IPS DF 6.9 (cell line): Measurements from ENCODE around the gene CAPN3.

Source experiments
- DNase-seq: peaks from one replicate; pipeline ENCODE4 v3.0.0-alpha.2; 2013; ENCODE audit warnings: low read depth, low spot score
- H3K27ac ChIP-seq: one replicate; pipeline ENCODE4 v1.5.1; 2013; ENCODE audit warnings: low read length, control low read depth
- H3K27me3 ChIP-seq: 2 replicates; pipeline ENCODE4 v1.6.1; 2013; ENCODE audit warnings: mild to moderate bottlenecking, low read length; ENCODE audit not compliant: control insufficient read depth, insufficient read depth
- H3K36me3 ChIP-seq: 2 replicates; pipeline ENCODE4 v1.6.1; 2013; ENCODE audit warnings: low read length; ENCODE audit not compliant: control insufficient read depth, insufficient read depth
- H3K4me1 ChIP-seq: 2 replicates; pipeline ENCODE4 v1.6.1; 2013; ENCODE audit warnings: low read length; ENCODE audit not compliant: control insufficient read depth, insufficient read depth
- H3K4me3 ChIP-seq: 2 replicates; pipeline ENCODE4 v1.5.1; 2013; ENCODE audit warnings: mild to moderate bottlenecking, low read length
- H3K9me3 ChIP-seq: 2 replicates; pipeline ENCODE4 v1.6.1; 2013; ENCODE audit warnings: low read length, inconsistent platforms; ENCODE audit not compliant: control insufficient read depth, insufficient read depth
- WGBS: extraction: QIAGEN DNeasy Blood & Tissue Kit; methylation state at CpG from one replicate; pipeline ENCODE4 v1.1.7; 2013; ENCODE audit warnings: mixed read lengths, missing lambda C conversion rate; ENCODE audit not compliant: insufficient read length, insufficient coverage; 5-methylcytosine and 5-hydroxymethylcytosine counted together

CAPN3 gene

DNA sequence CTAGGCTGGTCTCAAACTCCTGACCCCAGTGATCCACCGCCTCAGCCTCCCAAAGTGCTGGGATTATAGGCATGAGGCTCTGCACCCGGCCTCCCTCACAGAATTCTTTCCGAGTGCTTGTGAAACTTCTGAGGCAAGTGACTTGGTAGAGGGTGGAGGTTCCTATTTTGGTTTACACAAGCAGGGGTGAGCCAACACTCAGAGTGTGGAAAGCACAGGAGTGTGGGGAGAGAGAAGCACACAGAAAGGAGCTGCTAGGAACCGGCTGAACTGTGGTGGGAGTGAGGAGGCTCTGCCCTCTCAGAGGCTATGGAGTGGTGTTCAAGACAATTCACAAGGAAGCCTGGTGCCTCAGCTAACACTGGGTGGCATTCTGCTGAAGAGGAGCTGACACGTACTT lies 7.7 kb downstream of the CAPN3 start:
- no peak overlapping the region for H3K4me3 ChIP-seq
- H3K27me3 ChIP-seq, result no peaks in the 10 kb centered on the region
- no peaks in the 10 kb centered on the region for H3K36me3 ChIP-seq
- H3K27ac ChIP-seq, result no peak overlapping the region
- 0 out of 2 replicates have a peak, but pooled peaks cover 3% of the 10 kb centered on the region for H3K4me1 ChIP-seq
- DNase-seq, result no peak
- no CpG with 5 or more reads among the region's 5 CpGs for WGBS
- no peaks in the 10 kb centered on the region; the same call in 1 of the 2 replicates for H3K9me3 ChIP-seq

DNA sequence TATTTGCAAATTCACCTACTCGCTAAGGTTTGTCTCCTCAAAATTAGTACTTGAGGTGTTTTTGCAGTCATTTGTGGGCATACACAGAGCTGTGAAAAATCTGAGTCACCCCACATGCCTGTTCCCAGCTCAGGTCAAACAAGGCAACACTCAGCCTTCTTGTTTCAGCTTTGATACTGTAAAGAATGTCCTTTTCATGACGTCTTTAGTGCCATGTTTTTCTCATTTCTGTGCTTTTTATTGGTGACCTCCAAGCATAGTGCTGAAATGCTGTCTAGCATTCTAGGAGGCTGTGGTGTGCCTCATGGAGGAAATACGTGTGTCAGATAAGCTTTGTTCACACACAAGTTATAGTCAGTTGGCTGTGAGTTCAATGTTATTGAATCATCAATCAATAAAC lies 8.8 kb downstream of the CAPN3 start:
- H3K27me3 ChIP-seq, result no peaks in the 10 kb centered on the region
- no CpG with 5 or more reads among the region's 3 CpGs for WGBS
- H3K9me3 ChIP-seq, result no peaks in the 10 kb centered on the region; the same call in 1 of the 2 replicates
- no peaks in the 10 kb centered on the region for H3K36me3 ChIP-seq
- no peak for DNase-seq
- H3K4me1 ChIP-seq, result 0 out of 2 replicates have a peak, but pooled peaks cover 3% of the 10 kb centered on the region
- no peak overlapping the region for H3K4me3 ChIP-seq
- no peak overlapping the region for H3K27ac ChIP-seq

DNA sequence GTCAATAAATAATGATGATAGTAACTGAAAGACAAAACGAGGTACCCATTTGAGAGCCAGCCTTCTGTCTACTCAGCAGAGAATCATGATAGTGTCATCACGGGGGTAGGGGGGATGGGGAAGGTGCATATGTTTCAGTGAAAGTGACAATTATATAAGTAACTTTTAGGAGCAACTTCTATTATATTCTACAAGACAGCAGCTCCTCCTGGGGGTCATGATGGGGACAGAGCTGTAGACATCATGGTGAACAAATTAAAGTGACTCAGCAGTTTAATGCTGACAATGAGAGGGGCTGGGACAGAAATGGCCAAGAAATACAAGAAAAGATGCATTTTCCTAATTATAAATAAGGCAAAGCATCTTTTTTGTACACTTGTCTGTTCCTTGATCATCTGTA lies 11.8 kb downstream of the CAPN3 start:
- WGBS, result no CpG with 5 or more reads among the region's 2 CpGs
- H3K36me3 ChIP-seq, result no peaks in the 10 kb centered on the region
- no peaks in the 10 kb centered on the region for H3K27me3 ChIP-seq
- no peaks in the 10 kb centered on the region; the same call in 1 of the 2 replicates for H3K9me3 ChIP-seq
- DNase-seq, result no peak
- no peak overlapping the region for H3K27ac ChIP-seq
- H3K4me1 ChIP-seq, result no peaks in the 10 kb centered on the region
- no peak overlapping the region for H3K4me3 ChIP-seq

DNA sequence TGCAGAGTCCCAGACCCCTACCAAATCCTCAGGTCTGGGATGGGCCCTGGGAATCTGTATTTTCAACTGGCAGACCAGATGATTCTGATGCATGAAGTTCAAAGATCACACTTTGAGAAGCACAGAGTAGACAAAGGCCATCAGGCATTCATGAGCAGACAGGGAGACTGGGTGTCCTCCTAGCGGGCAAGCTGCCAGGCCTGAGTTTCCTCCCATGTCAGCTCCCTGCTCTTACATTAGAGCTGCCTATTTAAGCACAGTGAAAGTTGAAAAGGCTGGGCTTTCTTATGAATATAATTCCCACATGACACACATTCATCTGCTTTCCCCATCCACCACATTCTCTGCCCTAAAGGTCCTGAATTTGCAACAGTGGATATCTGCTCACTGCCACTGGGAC lies 14.0 kb downstream of the CAPN3 start:
- no CpG with 5 or more reads among the region's 1 CpG for WGBS
- no peak overlapping the region for H3K27ac ChIP-seq
- H3K27me3 ChIP-seq, result no peaks in the 10 kb centered on the region
- no peaks in the 10 kb centered on the region for H3K36me3 ChIP-seq
- no peak for DNase-seq
- no peaks in the 10 kb centered on the region for H3K4me1 ChIP-seq
- no peaks in the 10 kb centered on the region; the same call in 1 of the 2 replicates for H3K9me3 ChIP-seq
- no peak overlapping the region for H3K4me3 ChIP-seq

DNA sequence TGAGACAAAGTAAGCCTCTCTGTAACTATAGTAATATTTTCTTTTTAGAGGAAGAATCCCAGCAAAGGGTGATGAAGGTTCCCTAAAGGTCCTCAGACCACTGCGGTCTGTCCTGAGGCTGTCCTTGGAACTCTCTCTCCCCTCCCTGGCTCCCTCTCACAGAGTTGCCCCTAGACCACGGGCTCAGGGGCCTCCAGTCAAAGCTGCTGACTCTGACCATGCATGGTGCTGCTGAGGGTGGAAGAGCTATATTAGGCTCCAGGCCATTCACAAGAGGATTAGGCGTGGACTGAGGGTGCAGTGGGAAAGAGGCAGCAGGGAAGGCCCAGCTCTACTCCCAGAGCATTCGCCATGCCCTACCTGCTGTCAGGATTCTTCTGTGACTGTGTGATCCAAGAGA lies 14.6 kb downstream of the CAPN3 start:
- no peaks in the 10 kb centered on the region for H3K4me1 ChIP-seq
- no CpG with 5 or more reads among the region's 4 CpGs for WGBS
- no peaks in the 10 kb centered on the region for H3K36me3 ChIP-seq
- H3K27me3 ChIP-seq, result no peaks in the 10 kb centered on the region
- H3K9me3 ChIP-seq, result no peaks in the 10 kb centered on the region; the same call in 1 of the 2 replicates
- no peak overlapping the region for H3K4me3 ChIP-seq
- DNase-seq, result no peak
- H3K27ac ChIP-seq, result no peak overlapping the region

DNA sequence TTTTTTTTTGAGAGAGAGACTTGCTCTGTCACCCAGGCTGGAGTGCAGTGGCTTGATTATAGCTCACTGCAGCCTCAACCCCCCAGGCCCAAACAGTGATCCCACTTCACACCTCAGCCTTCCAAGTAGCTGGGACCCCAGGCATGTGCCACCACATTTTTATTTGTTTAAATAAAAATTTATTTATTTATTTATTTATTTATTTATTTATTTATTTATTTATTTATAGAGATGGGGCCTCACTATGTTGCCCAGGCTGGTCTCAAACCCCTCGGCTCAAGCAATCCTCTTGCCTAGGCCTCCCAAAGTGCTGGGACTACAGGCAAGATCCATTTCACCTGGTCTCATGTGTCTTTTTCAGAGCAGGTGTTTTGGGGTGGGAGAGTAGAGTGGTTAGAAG lies 15.5 kb downstream of the CAPN3 start:
- DNase-seq, result no peak
- Histone ChIP-seq H3K4me3 (no peak overlapping the region), H3K36me3 (no peaks in the 10 kb centered on the region), H3K4me1 (no peaks in the 10 kb centered on the region), H3K9me3 (no peaks in the 10 kb centered on the region), H3K27me3 (no peaks in the 10 kb centered on the region), H3K27ac (no peak overlapping the region)
- WGBS, result no CpG with 5 or more reads among the region's 1 CpG

DNA sequence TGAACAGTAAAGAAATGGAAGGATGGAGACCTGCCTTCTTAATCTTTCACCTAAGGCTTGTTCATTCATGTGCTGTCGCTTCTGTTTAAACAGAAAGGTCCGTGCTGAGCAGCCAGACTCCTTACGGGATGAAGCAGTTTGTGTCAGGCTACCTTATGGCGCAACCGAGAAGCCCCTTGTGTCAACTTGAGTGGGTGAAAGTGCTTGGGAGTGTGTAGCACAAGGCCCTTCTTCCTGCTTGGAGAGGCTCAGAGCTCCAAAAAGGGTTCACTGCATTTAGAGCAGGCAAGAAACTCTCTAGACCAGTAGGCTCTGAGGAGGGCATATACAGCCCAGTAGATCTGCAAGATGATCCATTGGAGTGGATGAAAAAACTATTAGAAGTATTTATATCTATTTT lies 16.0 kb downstream of the CAPN3 start:
- no peak for DNase-seq
- Histone ChIP-seq H3K27ac (no peak overlapping the region), H3K36me3 (no peaks in the 10 kb centered on the region), H3K9me3 (no peaks in the 10 kb centered on the region), H3K27me3 (no peaks in the 10 kb centered on the region), H3K4me3 (no peak overlapping the region), H3K4me1 (no peaks in the 10 kb centered on the region)
- WGBS, result no CpG with 5 or more reads among the region's 5 CpGs

DNA sequence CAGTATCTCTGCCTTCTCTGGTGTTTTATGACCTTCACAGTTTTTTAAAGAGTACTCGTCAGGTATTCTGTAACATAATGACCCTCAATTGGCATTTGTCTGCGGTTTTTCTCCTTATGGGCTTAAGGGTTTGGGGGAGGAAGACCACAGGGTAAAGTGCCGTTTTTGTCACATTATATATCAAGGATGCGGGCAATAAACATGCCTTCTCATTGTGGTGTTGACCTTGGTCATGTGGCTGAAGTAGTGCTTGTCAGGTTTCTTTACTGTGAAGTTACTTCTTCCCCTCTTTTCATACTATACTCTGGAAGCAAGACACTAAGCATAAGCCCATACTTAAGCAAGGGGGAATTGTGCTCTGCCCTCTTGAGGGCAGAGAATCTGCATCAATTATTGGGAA lies 16.6 kb downstream of the CAPN3 start:
- H3K4me3 ChIP-seq, result no peak overlapping the region
- no peaks in the 10 kb centered on the region for H3K27me3 ChIP-seq
- no peaks in the 10 kb centered on the region for H3K36me3 ChIP-seq
- WGBS, result no CpG with 5 or more reads among the region's 4 CpGs
- no peaks in the 10 kb centered on the region for H3K4me1 ChIP-seq
- no peak for DNase-seq
- no peak overlapping the region for H3K27ac ChIP-seq
- no peaks in the 10 kb centered on the region for H3K9me3 ChIP-seq

DNA sequence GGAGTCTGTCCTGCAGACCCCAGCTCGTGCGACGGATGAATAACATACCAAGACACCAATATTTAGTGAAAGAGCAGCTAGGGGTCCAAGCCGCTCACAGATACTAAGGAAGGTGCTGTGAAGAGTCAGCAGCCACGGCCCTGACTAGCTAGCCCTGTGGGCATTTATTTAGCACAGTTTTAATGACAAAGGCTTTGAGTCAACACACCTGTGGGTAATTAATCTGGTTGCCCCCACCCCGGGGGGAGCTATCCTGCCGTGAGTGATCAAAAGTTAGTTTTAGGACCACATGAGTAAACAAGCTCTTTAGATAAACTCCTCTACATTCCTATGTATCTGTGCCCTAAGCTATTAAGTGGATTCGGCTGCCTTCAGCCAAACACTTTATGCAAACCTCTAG lies 18.7 kb downstream of the CAPN3 start:
- no CpG with 5 or more reads among the region's 8 CpGs for WGBS
- Histone ChIP-seq H3K4me1 (no peaks in the 10 kb centered on the region), H3K27ac (no peak overlapping the region), H3K36me3 (no peaks in the 10 kb centered on the region), H3K9me3 (no peaks in the 10 kb centered on the region), H3K4me3 (no peak overlapping the region), H3K27me3 (no peaks in the 10 kb centered on the region)
- no peak for DNase-seq

DNA sequence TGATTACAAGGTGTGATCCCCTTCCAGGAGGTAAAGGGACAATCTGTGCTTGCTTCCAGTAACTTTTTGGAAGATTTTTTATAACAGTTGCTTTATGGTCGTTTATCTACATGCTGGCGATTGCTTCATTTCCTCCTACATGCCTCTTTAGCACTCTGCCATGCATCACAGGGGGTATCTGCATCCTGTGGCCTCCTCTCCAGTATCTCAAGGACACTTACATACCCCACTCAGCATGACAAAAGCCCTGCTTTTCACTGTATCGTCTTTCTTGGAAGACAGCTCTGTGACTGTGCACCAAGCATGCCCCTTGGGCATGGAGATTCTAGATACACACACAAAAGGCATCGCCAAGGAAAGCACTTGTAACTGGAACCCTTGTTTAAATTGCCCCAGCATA lies 25.3 kb downstream of the CAPN3 start:
- Histone ChIP-seq H3K27me3 (no peaks in the 10 kb centered on the region), H3K4me3 (no peak overlapping the region), H3K27ac (no peak overlapping the region), H3K4me1 (peaks cover 5% of the 10 kb centered on the region; the same call in 1 of the 2 replicates), H3K9me3 (no peaks in the 10 kb centered on the region), H3K36me3 (no peaks in the 10 kb centered on the region)
- no peak for DNase-seq
- no CpG with 5 or more reads among the region's 4 CpGs for WGBS

DNA sequence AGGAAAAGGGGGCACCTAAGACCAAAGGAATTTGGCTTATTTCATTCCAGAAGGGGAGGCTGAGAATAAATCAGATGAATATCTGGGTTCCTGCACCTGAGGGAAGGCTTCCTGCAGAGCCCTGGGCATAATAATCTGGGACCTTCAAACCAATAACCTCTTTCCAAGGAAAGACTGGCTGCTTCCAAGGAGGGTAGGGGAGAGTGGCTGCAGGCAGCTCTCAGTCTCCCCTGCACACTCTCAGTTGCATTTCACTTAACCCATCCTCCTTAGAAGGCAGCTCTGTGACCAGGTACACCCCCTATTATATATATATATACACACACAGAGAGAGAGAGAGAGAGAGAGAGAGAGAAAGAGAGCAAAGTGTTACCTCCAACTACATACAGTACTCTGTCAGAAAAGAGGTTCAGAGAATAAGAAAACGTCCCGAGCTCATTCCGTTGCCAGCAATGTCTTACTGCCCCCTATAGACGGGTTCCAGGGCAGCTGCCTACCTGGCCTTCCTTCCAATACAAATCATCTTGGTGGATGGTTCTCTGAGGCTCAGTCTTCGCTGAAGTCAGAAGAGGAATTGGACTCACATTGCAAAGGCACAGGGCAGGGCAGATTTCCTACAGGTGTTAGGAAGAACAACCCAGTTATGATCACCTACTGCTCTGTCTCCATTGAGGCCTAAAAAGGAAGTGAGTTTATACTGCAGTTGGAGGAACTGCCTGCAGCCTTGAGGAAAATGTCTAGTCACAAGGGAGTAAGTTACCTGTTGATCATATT lies 26.1 kb downstream of the CAPN3 start:
- no CpG with 5 or more reads among the region's 5 CpGs for WGBS
- no peaks in the 10 kb centered on the region for H3K9me3 ChIP-seq
- no peaks in the 10 kb centered on the region for H3K27me3 ChIP-seq
- H3K4me1 ChIP-seq, result peaks cover 5% of the 10 kb centered on the region; the same call in 1 of the 2 replicates
- no peak overlapping the region for H3K27ac ChIP-seq
- no peaks in the 10 kb centered on the region for H3K36me3 ChIP-seq
- no peak for DNase-seq
- H3K4me3 ChIP-seq, result no peak overlapping the region
